Dendritic cell treated with granulocyte-macrophage colony-stimulating factor and Interleukin-4, amounts not matched to agents 40 ng/mL and 50 ng/mL, for 4 days (primary cell): ENCODE measurements around the gene SPINT1.

Experiments
- H3K27ac Mint-ChIP-seq: one replicate; pipeline ENCODE4 v1.8.0; 2022; ENCODE audit warnings: mild to moderate bottlenecking, mixed read lengths
- H3K27me3 Mint-ChIP-seq: one replicate; pipeline ENCODE4 v1.8.0; 2022; ENCODE audit warnings: mild to moderate bottlenecking, mixed read lengths
- H3K36me3 Mint-ChIP-seq: one replicate; pipeline ENCODE4 v1.8.0; 2022; ENCODE audit warnings: low read depth, mixed read lengths
- H3K4me1 Mint-ChIP-seq: one replicate; pipeline ENCODE4 v1.8.0; 2022; ENCODE audit warnings: low read depth, mixed read lengths
- H3K4me3 Mint-ChIP-seq: one replicate; pipeline ENCODE4 v1.8.0; 2022; ENCODE audit warnings: mild to moderate bottlenecking, moderate library complexity, mixed read lengths
- H3K9me3 Mint-ChIP-seq: one replicate; pipeline ENCODE4 v1.8.0; 2022; ENCODE audit warnings: mixed read lengths
- intact Hi-C: fragments of 100-400 bp; cut with micrococcal nuclease; formaldehyde crosslinking; loops from one replicate; pipeline ENCODE4 v1.15.0; 2022

Gene SPINT1

DNA sequence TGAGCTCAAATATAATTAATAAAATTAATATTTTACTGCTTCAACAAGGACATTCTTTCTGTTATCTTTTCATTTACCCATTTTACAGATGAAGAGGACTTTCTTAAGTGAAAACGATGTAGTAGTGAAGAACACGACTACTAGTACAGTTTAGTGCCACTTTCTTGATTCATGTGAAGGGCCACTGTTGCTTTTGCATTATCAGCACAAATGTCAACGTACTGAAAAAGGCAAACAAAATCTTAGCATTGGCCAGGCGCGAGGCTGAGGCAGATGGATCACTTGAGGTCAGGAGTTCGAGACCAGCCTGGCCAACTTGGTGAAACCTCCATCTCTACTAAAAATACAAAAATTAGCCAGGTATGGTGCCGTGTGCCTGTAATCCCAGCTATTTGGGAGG lies 24.8 kb upstream of the SPINT1 start:
- Mint-ChIP-seq H3K4me3 (no peak overlapping the region), H3K27me3 (no peaks in the 10 kb centered on the region), H3K36me3 (peaks cover 14% of the 10 kb centered on the region), H3K9me3 (no peaks in the 10 kb centered on the region), H3K4me1 (peaks cover 14% of the 10 kb centered on the region), H3K27ac (no peak overlapping the region)
- intact Hi-C loops, result no loop called here

DNA sequence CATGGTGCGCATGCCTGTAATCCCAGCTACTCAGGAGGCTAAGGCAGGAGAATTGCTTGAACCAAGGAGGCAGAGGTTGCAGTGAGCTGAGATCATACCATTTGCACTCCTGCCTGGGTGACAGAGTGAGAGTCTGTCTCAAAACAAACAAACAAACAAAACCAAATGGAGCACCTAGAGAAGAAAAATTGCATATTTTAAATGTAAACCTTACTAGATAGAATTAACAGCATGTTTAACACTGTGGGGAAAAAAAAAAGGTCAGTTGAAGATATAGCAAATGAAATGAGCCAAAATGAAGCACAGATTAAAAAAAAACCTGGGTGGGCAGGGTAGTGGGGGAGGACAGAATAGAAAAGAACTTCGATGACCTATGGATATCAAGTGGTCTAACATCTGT lies 22.7 kb upstream of the SPINT1 start:
- no peaks in the 10 kb centered on the region for H3K9me3 Mint-ChIP-seq
- no peaks in the 10 kb centered on the region for H3K4me1 Mint-ChIP-seq
- H3K27me3 Mint-ChIP-seq, result peaks cover 2% of the 10 kb centered on the region
- H3K27ac Mint-ChIP-seq, result no peak overlapping the region
- H3K4me3 Mint-ChIP-seq, result no peak overlapping the region
- intact Hi-C loops, result no loop called here
- H3K36me3 Mint-ChIP-seq, result no peaks in the 10 kb centered on the region

GRCh38 chr15:40823572-40824343 lies 20.1 kb upstream of the SPINT1 start:
- H3K27me3 Mint-ChIP-seq, result peaks cover 11% of the 10 kb centered on the region
- intact Hi-C loops, result no loop called here

DNA sequence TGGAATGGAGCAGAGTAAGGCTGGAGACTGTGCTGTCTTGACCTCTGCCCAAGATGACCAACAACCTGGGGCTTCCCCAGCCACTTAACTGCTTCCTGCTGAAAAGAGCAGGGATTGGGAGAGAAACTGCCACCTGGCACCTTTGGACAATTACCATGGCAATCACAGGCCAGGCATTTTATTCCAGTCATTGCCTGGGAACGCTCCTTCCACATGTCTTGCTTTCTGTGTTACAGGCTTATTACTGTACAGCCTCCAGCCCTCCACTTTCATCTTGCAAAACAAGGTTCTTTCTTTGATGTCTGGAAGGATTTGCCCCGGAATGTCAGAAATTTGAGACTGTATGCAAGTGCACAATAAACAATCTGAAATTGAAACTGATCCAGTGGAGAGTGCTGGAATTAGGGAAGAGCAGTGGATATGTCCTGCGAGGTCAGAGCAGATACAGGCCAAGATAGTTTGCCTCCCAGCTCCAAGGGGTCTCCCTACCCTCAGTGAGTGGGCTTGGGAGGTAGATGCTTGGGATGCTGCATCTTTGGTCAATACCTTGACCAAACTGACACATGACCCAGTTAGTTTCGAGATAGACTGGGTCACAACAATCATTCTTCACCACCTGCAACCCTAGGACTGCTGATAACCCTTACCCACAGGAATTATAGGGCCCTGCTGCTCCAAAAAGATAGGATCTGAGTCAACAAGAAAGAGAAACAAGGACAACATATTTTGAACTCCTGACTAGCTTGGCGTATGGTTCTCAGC lies 18.0 kb upstream of the SPINT1 start:
- Mint-ChIP-seq H3K27ac (no peak overlapping the region), H3K4me3 (no peak overlapping the region), H3K9me3 (no peaks in the 10 kb centered on the region), H3K36me3 (no peaks in the 10 kb centered on the region), H3K4me1 (no peaks in the 10 kb centered on the region), H3K27me3 (peaks cover 11% of the 10 kb centered on the region)
- intact Hi-C loops, result no loop called here

More at GRCh38 chr15:40823572-40824343, 20.1 kb upstream of the SPINT1 start:
- Mint-ChIP-seq H3K36me3 (no peaks in the 10 kb centered on the region), H3K4me1 (no peaks in the 10 kb centered on the region), H3K9me3 (no peaks in the 10 kb centered on the region), H3K4me3 (no peak overlapping the region), H3K27ac (no peak overlapping the region)

- Mint-ChIP-seq H3K27ac (no peak overlapping the region), H3K4me1 (no peaks in the 10 kb centered on the region), H3K27me3 (peaks cover 11% of the 10 kb centered on the region), H3K9me3 (no peaks in the 10 kb centered on the region), H3K36me3 (no peaks in the 10 kb centered on the region), H3K4me3 (no peak overlapping the region)
- intact Hi-C loops, result no loop called here
Measured at GRCh38 chr15:40826423-40827075, 17.3 kb upstream of the SPINT1 start.

DNA sequence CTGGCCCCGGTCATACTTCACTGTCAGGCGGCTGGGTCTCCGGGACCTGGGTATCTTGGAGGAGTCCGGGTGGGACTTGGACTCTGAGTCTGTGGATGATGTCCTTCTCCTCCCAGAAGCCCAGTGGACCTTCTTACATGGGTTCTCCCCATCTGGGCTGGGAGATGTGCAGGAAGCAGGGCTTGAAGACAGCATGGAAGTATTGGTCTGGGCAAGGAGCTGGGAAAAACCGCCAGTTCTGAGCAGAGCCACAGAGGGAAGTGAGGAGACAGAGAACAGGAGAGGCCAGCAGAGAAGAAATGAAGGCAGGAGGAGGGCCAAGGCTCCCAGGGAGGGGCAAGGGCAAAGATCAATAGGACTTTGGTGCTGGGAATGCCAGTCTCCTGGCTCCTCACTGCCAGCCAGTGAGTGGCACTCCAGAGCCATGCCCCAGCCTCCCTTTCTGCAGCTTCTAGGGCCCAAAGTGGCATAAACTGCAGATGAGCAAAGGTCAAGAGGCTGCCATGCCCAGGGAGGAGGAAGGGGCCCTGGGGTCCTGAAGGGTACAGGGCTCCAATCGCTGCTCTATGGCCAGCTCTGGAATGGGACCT lies 15.3 kb upstream of the SPINT1 start, which contains the start of gene PPP1R14D:
PPP1R14D (minus strand) TSS at position 262 of the 590 bp plus-strand sequence; CDS start at position 195, 67 bp downstream.
- Mint-ChIP-seq H3K4me1 (no peaks in the 10 kb centered on the region), H3K9me3 (no peaks in the 10 kb centered on the region), H3K27ac (no peak within 1 kb of the TSS), H3K27me3 (peaks cover 11% of the 10 kb centered on the region), H3K36me3 (no peaks in the 10 kb centered on the region), H3K4me3 (no peak within 1 kb of the TSS)
- intact Hi-C loops, result no loop called here

DNA sequence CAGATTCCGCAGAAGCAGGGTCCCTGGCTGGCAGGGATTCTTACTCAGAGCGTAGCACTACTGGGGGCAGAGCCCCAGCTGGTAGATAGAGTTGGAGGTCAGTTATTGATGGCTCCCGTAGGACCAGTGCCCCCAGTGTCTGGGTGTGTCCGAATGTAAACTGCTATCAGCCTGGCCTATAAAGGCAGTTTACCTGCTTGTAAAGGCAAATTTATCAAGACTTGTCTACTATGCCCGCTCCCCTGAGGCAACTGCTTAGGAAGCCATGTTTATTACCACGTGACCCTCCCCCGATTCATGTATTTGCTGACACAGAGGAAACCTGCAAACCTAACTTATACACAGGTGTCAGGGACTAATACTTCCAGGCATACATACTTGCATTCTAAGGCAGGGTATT lies 14.7 kb upstream of the SPINT1 start:
- H3K4me3 Mint-ChIP-seq, result no peak overlapping the region
- no peaks in the 10 kb centered on the region for H3K4me1 Mint-ChIP-seq
- H3K36me3 Mint-ChIP-seq, result no peaks in the 10 kb centered on the region
- H3K27me3 Mint-ChIP-seq, result peaks cover 11% of the 10 kb centered on the region
- no peaks in the 10 kb centered on the region for H3K9me3 Mint-ChIP-seq
- intact Hi-C loops, result no loop called here
- H3K27ac Mint-ChIP-seq, result no peak overlapping the region

DNA sequence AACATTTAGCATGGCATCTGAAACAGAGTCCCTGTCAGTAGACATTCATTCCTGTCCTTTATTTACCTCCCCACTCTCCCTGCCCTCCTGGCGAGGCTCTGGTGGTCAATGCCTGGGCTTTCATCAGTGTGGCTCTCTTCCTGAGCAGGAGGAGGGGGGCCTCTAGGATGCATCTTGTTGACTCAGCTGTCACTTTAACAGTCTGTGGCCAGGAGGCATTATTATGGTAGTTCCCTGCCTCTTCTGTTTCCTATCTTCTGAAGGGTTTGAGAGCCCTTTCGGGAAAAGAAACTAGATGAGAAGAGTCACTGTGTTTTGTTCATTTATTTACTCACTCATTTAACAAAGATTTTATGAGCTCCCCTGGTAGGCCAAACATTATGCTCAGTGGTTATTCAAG lies 13.0 kb upstream of the SPINT1 start:
- Mint-ChIP-seq H3K4me1 (no peaks in the 10 kb centered on the region), H3K4me3 (no peak overlapping the region), H3K36me3 (no peaks in the 10 kb centered on the region), H3K27me3 (peaks cover 8% of the 10 kb centered on the region), H3K27ac (no peak overlapping the region), H3K9me3 (no peaks in the 10 kb centered on the region)
- intact Hi-C loops, result no loop called here

DNA sequence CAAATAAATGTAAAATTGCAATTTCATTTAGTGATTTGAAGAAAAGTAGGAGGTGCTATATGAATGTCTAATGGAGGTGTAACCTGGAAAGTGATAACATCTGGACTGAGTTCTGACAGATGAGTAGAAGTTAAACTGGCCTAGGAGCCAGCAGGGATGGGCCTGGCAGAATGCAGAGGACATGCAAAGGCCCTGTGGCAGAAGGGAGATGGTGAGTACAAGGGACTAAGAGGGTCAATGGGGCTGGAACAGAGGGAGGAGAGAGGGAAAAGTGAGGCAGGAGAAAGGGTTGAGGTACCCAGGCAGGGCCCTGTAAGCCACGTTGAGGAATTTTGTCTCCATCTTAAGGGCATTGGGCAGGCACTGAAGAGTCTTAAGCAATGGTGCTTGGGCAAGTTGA lies 12.0 kb upstream of the SPINT1 start:
- intact Hi-C loops, result no loop called here

DNA sequence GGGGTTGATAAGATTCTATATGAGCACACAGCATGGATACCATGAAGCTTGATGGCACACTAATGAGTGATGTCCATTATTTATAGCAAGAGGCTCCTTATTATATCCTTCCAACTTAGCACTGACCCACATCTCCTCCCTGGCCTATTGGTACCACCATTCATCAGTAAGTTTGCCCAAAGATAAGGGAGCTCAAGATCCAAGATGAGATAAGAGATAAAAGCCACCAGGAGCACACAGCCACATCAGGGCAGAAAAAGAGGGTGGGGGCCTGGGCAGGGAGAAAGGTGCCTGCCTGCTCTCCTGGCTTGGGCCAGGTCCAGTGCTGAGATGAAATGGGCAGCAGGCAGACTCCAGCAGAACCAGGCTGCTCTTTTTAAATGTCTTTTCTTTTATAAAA lies 10.9 kb upstream of the SPINT1 start:
- peaks cover 5% of the 10 kb centered on the region for H3K27me3 Mint-ChIP-seq
- H3K4me3 Mint-ChIP-seq, result no peak overlapping the region
- intact Hi-C loops, result no loop called here
- H3K36me3 Mint-ChIP-seq, result no peaks in the 10 kb centered on the region
- H3K4me1 Mint-ChIP-seq, result no peaks in the 10 kb centered on the region
- no peak overlapping the region for H3K27ac Mint-ChIP-seq
- no peaks in the 10 kb centered on the region for H3K9me3 Mint-ChIP-seq

More for the DNA sequence above, 12.0 kb upstream of the SPINT1 start:
- no peaks in the 10 kb centered on the region for H3K36me3 Mint-ChIP-seq
- peaks cover 8% of the 10 kb centered on the region for H3K27me3 Mint-ChIP-seq
- H3K4me3 Mint-ChIP-seq, result no peak overlapping the region
- no peak overlapping the region for H3K27ac Mint-ChIP-seq
- no peaks in the 10 kb centered on the region for H3K4me1 Mint-ChIP-seq
- no peaks in the 10 kb centered on the region for H3K9me3 Mint-ChIP-seq

DNA sequence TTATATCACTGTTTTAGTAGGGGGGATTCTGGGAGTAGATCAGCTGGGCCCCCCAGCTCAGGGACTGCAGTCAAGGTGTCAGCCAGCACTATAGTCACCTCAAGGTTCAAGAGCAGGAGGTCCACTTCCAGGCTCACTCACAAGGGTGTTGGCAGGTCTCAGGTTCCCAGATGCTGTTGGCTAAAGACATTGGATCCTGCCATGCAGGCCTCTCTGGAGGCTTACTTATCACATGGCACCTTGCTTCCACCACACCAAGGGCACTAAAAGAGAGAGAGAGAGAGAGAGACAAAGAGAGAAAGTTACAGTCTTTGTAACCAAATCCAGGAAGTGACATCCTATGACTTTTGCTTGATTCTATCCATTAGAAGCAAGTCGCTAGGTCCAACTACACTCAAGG lies 7.8 kb upstream of the SPINT1 start:
- H3K27ac Mint-ChIP-seq, result no peak overlapping the region
- intact Hi-C loops, result no loop called here
- no peaks in the 10 kb centered on the region for H3K9me3 Mint-ChIP-seq
- H3K4me3 Mint-ChIP-seq, result no peak overlapping the region
- H3K4me1 Mint-ChIP-seq, result no peaks in the 10 kb centered on the region
- no peaks in the 10 kb centered on the region for H3K36me3 Mint-ChIP-seq
- H3K27me3 Mint-ChIP-seq, result no peaks in the 10 kb centered on the region

GRCh38 chr15:40838756-40839155 lies 5.1 kb upstream of the SPINT1 start:
- Mint-ChIP-seq H3K9me3 (no peaks in the 10 kb centered on the region), H3K27ac (no peak overlapping the region), H3K4me3 (no peak overlapping the region), H3K27me3 (peaks cover 13% of the 10 kb centered on the region), H3K4me1 (peaks cover 5% of the 10 kb centered on the region), H3K36me3 (no peaks in the 10 kb centered on the region)
- intact Hi-C loops, result no loop called here

DNA sequence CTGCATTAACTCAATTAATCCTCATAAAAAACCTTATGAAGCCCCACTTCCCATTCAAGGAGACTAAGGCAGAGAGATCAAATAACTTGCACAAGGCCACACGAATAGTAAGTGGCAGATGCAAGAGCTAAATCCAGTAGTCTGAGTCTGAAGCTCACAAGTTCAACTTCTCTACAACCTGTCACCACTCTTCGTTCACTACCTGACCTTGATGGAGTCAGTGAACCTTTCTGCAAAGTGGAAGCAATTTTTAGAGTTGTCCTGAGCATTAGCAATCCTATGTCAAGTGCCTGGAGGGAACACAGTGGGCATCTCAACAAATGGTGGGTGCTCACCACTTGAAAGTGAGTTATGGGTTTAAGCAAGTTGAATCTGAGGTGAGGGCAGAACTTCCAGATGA lies 2.1 kb upstream of the SPINT1 start:
- Mint-ChIP-seq H3K9me3 (no peaks in the 10 kb centered on the region), H3K27me3 (peaks cover 13% of the 10 kb centered on the region), H3K36me3 (peaks cover 11% of the 10 kb centered on the region), H3K4me3 (no peak overlapping the region), H3K27ac (no peak overlapping the region), H3K4me1 (peaks cover 27% of the 10 kb centered on the region)
- intact Hi-C loops, result loop anchor here (5.0 kb wide), 1 partner anchor 34 kb away; the partner anchor contains the start of genes DNAJC17 and ZFYVE19
